ENCODE results near the gene INTS1. TPM values are rescaled to one million over a fixed set of nuclear protein-coding genes. Genes with fewer than 3 reads are reported as not detected.

INTS1 gene
- polyA plus RNA-seq, 2 of the 4 experiments (the other 2 are of a cell fraction), result 14.6 to 48.1 TPM

DNA sequence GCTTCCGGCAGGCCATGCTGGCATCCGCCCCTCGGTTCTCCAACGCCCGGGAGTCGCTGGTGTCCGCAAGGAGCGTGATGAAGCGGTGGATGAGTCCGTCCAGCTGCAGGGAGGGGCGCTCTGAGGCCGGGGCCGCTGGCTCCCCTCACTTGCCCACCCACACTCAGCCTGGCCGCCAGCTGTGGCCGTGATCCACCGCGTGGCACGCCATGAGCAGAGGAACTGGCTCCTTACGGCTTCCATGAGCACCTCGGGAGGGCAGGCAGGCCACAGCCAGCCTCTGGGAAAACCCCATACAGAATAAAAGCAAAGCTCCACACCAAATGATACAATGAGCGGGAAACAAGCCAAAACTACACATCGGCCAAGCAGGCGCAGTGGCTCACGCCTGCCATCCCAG is 29.5 kb downstream of the INTS1 start:
- ATAC-seq, result no peak
- Histone ChIP-seq H3K9me3 (no peaks in the 10 kb centered on the region), H3K4me2 (no peak overlapping the region), H3K4me3 (no peak overlapping the region), H3K27ac (peak overlapping the region in 1 of 2 experiments; percentile 76; a peak in 3 of 6 replicates), H3K4me1 (peaks cover 3% of the 10 kb centered on the region; the same call in 1 of the 3 replicates)
- WGBS (ENCODE audit: missing lambda C conversion rate), result 92% methylated on average over 22 of the region's 24 CpGs
- no peak for DNase-seq (ENCODE audit: low read depth in 1 of 2, low spot score in 1 of 2)
- POLR2A ChIA-PET, result no interaction called here
- TF ChIP-seq MAZ (IDR thresholded peaks at IDR 0.05; ENCODE audit: borderline replicate concordance, low read depth, low read length), result no peak
- TF ChIP-seq TFCP2L1 (CRISPR knock-in tag; IDR thresholded peaks at IDR 0.05), result no peak
- no peak for TF ChIP-seq KDM1A (IDR thresholded peaks at IDR 0.05; ENCODE audit: low read depth)
- FAIRE-seq, result no peak
- CTCF ChIA-PET, result interaction anchor here (0.6 to 7.8 kb wide), 37 partner anchors 12 to 448 kb away, joined by 3 to 209 read pairs (median 5); partner anchors contain the start of genes MICALL2 and TMEM184A

DNA sequence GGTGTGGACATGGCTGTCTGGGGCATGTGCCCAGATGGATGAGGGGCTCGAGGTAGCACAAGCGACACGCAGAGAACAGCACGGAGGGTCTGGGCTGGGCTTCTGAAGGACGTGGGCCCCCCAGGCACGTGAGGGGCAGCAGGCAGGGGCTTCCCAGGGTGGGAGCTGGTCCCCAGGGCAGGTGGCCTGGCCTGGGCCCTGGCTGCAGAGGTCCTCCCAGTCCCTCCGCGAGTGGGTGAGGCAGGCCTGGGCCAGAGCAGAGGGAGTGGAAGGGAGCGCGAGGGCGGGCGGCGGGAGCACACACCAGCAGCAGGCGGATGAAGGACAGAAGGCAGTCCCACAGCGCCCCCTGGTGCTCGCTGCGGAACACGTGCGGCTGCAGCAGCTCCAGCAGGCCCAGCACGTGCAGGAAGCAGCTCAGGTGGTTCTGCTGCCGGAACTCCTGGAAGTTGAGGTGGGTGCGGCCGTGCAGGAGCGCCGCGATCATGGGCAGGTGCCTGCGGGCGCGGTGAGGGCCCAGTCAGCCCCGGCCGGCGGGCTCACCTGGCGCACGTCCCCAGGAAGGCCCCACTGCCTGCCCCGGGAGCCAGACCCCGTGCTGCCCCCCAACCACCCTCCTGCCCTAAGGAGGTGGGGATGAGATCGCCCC is 30.2 kb downstream of the INTS1 start:
- no peaks in the 10 kb centered on the region for H3K9me3 ChIP-seq
- DNase-seq (ENCODE audit: low read depth in 1 of 2, low spot score in 1 of 2), result peak; percentile 77 to 88
- no peak for FAIRE-seq
- H3K4me3 ChIP-seq, result no peak overlapping the region
- POLR2A ChIA-PET, result no interaction called here
- 32% methylated on average over 27 of the region's 37 CpGs for WGBS (ENCODE audit: missing lambda C conversion rate)
- H3K4me2 ChIP-seq, result no peak overlapping the region
- TF ChIP-seq JUNB (IDR thresholded peaks at IDR 0.05) (no peak), SMC3 (IDR thresholded peaks at IDR 0.05) (peak; percentile 52), BHLHE40 (IDR thresholded peaks at IDR 0.05; ENCODE audit: low read depth, low read length) (peak; percentile 99), RAD21 (conservative IDR thresholded peaks at IDR 0.05 in 1 of 2, IDR thresholded peaks at IDR 0.05 in 1 of 2) (peak; percentile 74 to 76), CBX2 (IDR thresholded peaks at IDR 0.05; ENCODE audit: borderline replicate concordance, low read depth) (no peak), HOXA7 (CRISPR knock-in tag; IDR thresholded peaks at IDR 0.05) (no peak), NPAS2 (CRISPR knock-in tag; IDR thresholded peaks at IDR 0.05; ENCODE audit: borderline replicate concordance) (peak; percentile 99), MYC (IDR thresholded peaks at IDR 0.05; ENCODE audit: borderline replicate concordance, low read length) (peak; percentile 95), HEYL (CRISPR knock-in tag; IDR thresholded peaks at IDR 0.05) (no peak), FOSB (CRISPR knock-in tag; IDR thresholded peaks at IDR 0.05) (no peak), ZFP36 (IDR thresholded peaks at IDR 0.05; ENCODE audit: borderline replicate concordance, partially characterized antibody) (peak; percentile 8), CHD4 (IDR thresholded peaks at IDR 0.05; ENCODE audit: borderline replicate concordance) (no peak), TFCP2L1 (CRISPR knock-in tag; IDR thresholded peaks at IDR 0.05) (peak; percentile 12; the same call in 1 of the 2 replicates)
- TF ChIP-seq, protein P1, sequence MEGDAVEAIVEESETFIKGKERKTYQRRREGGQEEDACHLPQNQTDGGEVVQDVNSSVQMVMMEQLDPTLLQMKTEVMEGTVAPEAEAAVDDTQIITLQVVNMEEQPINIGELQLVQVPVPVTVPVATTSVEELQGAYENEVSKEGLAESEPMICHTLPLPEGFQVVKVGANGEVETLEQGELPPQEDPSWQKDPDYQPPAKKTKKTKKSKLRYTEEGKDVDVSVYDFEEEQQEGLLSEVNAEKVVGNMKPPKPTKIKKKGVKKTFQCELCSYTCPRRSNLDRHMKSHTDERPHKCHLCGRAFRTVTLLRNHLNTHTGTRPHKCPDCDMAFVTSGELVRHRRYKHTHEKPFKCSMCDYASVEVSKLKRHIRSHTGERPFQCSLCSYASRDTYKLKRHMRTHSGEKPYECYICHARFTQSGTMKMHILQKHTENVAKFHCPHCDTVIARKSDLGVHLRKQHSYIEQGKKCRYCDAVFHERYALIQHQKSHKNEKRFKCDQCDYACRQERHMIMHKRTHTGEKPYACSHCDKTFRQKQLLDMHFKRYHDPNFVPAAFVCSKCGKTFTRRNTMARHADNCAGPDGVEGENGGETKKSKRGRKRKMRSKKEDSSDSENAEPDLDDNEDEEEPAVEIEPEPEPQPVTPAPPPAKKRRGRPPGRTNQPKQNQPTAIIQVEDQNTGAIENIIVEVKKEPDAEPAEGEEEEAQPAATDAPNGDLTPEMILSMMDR (IDR thresholded peaks at IDR 0.05), result peak; percentile 73
- TF ChIP-seq, protein P2, sequence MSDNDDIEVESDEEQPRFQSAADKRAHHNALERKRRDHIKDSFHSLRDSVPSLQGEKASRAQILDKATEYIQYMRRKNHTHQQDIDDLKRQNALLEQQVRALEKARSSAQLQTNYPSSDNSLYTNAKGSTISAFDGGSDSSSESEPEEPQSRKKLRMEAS (IDR thresholded peaks at IDR 0.05), result peak; percentile 98
- TF ChIP-seq, protein P3, sequence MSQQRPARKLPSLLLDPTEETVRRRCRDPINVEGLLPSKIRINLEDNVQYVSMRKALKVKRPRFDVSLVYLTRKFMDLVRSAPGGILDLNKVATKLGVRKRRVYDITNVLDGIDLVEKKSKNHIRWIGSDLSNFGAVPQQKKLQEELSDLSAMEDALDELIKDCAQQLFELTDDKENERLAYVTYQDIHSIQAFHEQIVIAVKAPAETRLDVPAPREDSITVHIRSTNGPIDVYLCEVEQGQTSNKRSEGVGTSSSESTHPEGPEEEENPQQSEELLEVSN (IDR thresholded peaks at IDR 0.05; ENCODE audit: borderline replicate concordance, low read depth), result peak; percentile 67; the same call in 1 of the 2 replicates
- TF ChIP-seq, protein P4, sequence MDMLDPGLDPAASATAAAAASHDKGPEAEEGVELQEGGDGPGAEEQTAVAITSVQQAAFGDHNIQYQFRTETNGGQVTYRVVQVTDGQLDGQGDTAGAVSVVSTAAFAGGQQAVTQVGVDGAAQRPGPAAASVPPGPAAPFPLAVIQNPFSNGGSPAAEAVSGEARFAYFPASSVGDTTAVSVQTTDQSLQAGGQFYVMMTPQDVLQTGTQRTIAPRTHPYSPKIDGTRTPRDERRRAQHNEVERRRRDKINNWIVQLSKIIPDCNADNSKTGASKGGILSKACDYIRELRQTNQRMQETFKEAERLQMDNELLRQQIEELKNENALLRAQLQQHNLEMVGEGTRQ (IDR thresholded peaks at IDR 0.05), result peak; percentile 75
- ATAC-seq, result peak; percentile 59 to 79
- H3K4me1 ChIP-seq, result peaks cover 3% of the 10 kb centered on the region; the same call in 1 of the 3 replicates
- CTCF ChIA-PET, result interaction anchor here (0.6 to 7.8 kb wide), 40 partner anchors 13 to 447 kb away, joined by 3 to 209 read pairs (median 5); partner anchors contain the start of genes MICALL2 and TMEM184A
- peak overlapping the region in 1 of 2 experiments; percentile 76; a peak in 3 of 6 replicates for H3K27ac ChIP-seq

Data from A549 (cell line).